Measurements from ENCODE around the gene GTF2B.
A peak's percentile ranks its signal among the peaks of the same experiment; 100 is the strongest.
"Not testable (repeated sequence)": the region's sequence is repeated elsewhere in the genome, so short reads cannot be mapped to it uniquely, and the experiment has no call there.

The GTF2B gene

GRCh38 chr1:88891318-88891950, at the start of gene GTF2B:
Gene GTF2B (minus strand): TSS chr1:88891567. CDS start chr1:88891499, 68 bp downstream.
- peaks cover 2% of the 10 kb centered on the region for H3K9me3 Mint-ChIP-seq
- H3K36me3 Mint-ChIP-seq (ENCODE audit: low read depth): peaks cover 40% of the 10 kb centered on the region
- peaks cover 40% of the 10 kb centered on the region for H3K4me1 Mint-ChIP-seq (ENCODE audit: low read depth)
- peak; percentile 94 for DNase-seq
- peak within 1 kb of the TSS; percentile 96 for H3K27ac Mint-ChIP-seq
- H3K27me3 Mint-ChIP-seq: no peaks in the 10 kb centered on the region
- peak within 1 kb of the TSS; percentile 95 for H3K4me3 Mint-ChIP-seq

GRCh38 chr1:88938528-88938927, 47.2 kb upstream of the GTF2B start:
- H3K4me1 Mint-ChIP-seq (ENCODE audit: low read depth): not testable (repeated sequence)
- peaks cover 86% of the 10 kb centered on the region for H3K36me3 Mint-ChIP-seq (ENCODE audit: low read depth)

DNA sequence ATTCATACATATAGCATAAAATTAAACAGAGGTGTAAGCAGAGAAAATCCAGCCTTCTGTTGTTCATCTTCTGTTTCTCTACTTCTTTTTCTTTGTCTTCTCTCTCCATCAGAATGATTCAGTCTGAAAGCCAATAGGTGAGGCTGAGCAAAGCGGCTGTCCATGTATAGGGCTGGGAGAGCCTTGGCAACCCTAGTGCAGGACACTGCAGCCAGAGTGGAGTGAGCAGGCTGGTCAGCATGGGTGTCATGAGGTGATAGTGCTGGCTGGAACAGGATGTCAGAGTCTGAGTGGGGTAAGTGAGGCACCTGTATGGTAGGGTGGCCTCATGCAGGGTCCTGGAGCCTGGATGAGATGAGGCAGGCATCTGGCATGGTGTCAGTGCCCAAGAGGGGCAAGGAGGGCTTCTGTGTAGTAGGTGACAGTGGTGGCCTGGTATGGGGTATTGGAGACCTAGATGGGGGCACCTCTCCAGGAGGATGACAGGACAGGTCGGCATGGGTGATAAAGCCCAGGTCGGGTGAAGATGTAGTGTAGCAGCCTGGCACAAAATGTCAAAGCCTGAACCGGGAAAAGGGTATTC, 45.5 kb upstream of the GTF2B start:
- Mint-ChIP-seq H3K27ac (peak overlapping the region; percentile 49), H3K4me1 (ENCODE audit: low read depth) (peaks cover 1% of the 10 kb centered on the region), H3K9me3 (no peaks in the 10 kb centered on the region), H3K27me3 (no peaks in the 10 kb centered on the region), H3K4me3 (no peak overlapping the region), H3K36me3 (ENCODE audit: low read depth) (peaks cover 82% of the 10 kb centered on the region)
- no peak for DNase-seq

More at GRCh38 chr1:88938528-88938927, 47.2 kb upstream of the GTF2B start:
- not testable (repeated sequence) for H3K27me3 Mint-ChIP-seq, H3K9me3 Mint-ChIP-seq, DNase-seq, H3K4me3 Mint-ChIP-seq
- H3K27ac Mint-ChIP-seq: peak overlapping the region; percentile 16

GRCh38 chr1:88936223-88936523, 44.8 kb upstream of the GTF2B start:
- no peak overlapping the region for H3K4me3 Mint-ChIP-seq

GRCh38 chr1:88935522-88936222, 44.3 kb upstream of the GTF2B start:
- H3K4me3 Mint-ChIP-seq: no peak overlapping the region
- no peaks in the 10 kb centered on the region for H3K9me3 Mint-ChIP-seq
- H3K27me3 Mint-ChIP-seq: no peaks in the 10 kb centered on the region
- H3K4me1 Mint-ChIP-seq (ENCODE audit: low read depth): peaks cover 1% of the 10 kb centered on the region
- H3K27ac Mint-ChIP-seq: no peak overlapping the region
- DNase-seq: no peak
- peaks cover 82% of the 10 kb centered on the region for H3K36me3 Mint-ChIP-seq (ENCODE audit: low read depth)

More at GRCh38 chr1:88936223-88936523, 44.8 kb upstream of the GTF2B start:
- no peak for DNase-seq
- H3K27me3 Mint-ChIP-seq: no peaks in the 10 kb centered on the region
- H3K9me3 Mint-ChIP-seq: no peaks in the 10 kb centered on the region
- H3K4me1 Mint-ChIP-seq (ENCODE audit: low read depth): peaks cover 1% of the 10 kb centered on the region
- peaks cover 82% of the 10 kb centered on the region for H3K36me3 Mint-ChIP-seq (ENCODE audit: low read depth)
- no peak overlapping the region for H3K27ac Mint-ChIP-seq

DNA sequence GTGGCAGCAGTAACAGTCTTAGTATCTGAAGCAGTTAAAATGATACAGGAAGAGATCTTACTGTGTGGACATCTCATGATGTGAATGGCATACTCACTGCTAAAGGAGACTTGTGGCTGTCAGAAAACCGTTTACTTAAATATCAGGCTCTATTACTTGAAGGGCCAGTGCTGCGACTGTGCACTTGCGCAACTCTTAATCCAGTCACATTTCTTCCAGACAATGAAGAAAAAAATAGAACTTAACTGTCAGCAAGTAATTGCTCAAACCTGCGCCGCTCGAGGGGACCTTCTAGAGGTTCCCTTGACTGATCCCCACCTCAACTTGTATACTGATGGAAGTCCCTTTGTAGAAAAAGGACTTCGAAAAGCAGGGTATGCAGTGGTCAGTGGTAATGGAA, 38.8 kb upstream of the GTF2B start:
- not testable (repeated sequence) for DNase-seq; H3K27me3 Mint-ChIP-seq; H3K4me3 Mint-ChIP-seq; H3K27ac Mint-ChIP-seq; H3K9me3 Mint-ChIP-seq; H3K4me1 Mint-ChIP-seq (ENCODE audit: low read depth)
- H3K36me3 Mint-ChIP-seq (ENCODE audit: low read depth): peaks cover 90% of the 10 kb centered on the region

DNA sequence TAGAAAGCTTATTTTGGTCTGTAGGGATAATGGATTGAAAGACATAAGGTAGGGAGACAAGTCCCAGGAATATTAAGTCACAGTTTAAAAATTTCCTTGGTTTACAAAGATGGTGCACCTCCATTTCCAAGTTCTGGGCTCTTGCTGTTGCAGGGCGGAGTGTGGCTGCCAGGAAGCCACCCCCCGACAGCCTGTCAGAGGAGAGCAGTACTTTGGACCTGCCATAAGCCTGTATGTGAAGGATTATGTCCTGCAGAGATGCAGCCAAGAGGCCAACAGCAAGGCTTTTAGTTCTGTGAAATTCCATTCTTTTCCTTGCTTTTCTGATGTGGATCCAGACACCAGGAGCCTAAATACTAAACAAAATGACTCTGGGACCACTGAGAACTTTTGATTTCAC, 31.9 kb upstream of the GTF2B start:
- H3K27ac Mint-ChIP-seq: no peak overlapping the region
- H3K27me3 Mint-ChIP-seq: no peaks in the 10 kb centered on the region
- no peak overlapping the region for H3K4me3 Mint-ChIP-seq
- H3K9me3 Mint-ChIP-seq: peaks cover 17% of the 10 kb centered on the region
- H3K36me3 Mint-ChIP-seq (ENCODE audit: low read depth): peaks cover 99% of the 10 kb centered on the region
- no peaks in the 10 kb centered on the region for H3K4me1 Mint-ChIP-seq (ENCODE audit: low read depth)
- no peak for DNase-seq

- H3K4me3 Mint-ChIP-seq: no peak overlapping the region
- no peak for DNase-seq
- H3K27me3 Mint-ChIP-seq: no peaks in the 10 kb centered on the region
- H3K9me3 Mint-ChIP-seq: peaks cover 26% of the 10 kb centered on the region
- peaks cover 1% of the 10 kb centered on the region for H3K4me1 Mint-ChIP-seq (ENCODE audit: low read depth)
- H3K27ac Mint-ChIP-seq: no peak overlapping the region
- peaks cover 98% of the 10 kb centered on the region for H3K36me3 Mint-ChIP-seq (ENCODE audit: low read depth)
Observed at GRCh38 chr1:88922214-88922613, 30.8 kb upstream of the GTF2B start.

DNA sequence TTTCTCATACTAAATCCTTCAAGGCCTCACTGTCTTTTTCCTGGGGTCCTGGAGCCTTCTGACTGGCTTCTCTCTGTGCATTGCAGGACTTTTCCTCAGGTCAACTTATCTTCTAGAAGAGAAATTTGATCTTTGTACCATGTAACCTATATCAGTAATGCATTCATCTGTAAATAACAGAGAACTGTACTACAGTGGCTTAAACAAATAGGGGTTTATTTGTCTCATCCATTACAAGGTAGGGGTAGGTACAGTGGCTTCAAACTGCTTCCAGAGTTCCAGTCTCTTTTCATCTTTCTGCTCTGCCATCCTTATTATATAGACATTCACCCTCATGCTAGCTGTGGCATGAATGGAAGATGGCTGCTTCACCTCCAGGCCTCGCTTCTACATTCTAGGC, 29.5 kb upstream of the GTF2B start:
- H3K36me3 Mint-ChIP-seq (ENCODE audit: low read depth): peaks cover 89% of the 10 kb centered on the region
- H3K9me3 Mint-ChIP-seq: peaks cover 38% of the 10 kb centered on the region
- no peaks in the 10 kb centered on the region for H3K27me3 Mint-ChIP-seq
- H3K4me1 Mint-ChIP-seq (ENCODE audit: low read depth): peaks cover 12% of the 10 kb centered on the region
- no peak overlapping the region for H3K4me3 Mint-ChIP-seq
- H3K27ac Mint-ChIP-seq: no peak overlapping the region
- DNase-seq: no peak

- no peaks in the 10 kb centered on the region for H3K27me3 Mint-ChIP-seq
- H3K27ac Mint-ChIP-seq: no peak overlapping the region
- H3K36me3 Mint-ChIP-seq (ENCODE audit: low read depth): peaks cover 58% of the 10 kb centered on the region
- no peak for DNase-seq
- H3K9me3 Mint-ChIP-seq: peaks cover 52% of the 10 kb centered on the region
- no peak overlapping the region for H3K4me3 Mint-ChIP-seq
- H3K4me1 Mint-ChIP-seq (ENCODE audit: low read depth): peaks cover 12% of the 10 kb centered on the region
Observed at GRCh38 chr1:88917321-88918025, 26.1 kb upstream of the GTF2B start.

DNA sequence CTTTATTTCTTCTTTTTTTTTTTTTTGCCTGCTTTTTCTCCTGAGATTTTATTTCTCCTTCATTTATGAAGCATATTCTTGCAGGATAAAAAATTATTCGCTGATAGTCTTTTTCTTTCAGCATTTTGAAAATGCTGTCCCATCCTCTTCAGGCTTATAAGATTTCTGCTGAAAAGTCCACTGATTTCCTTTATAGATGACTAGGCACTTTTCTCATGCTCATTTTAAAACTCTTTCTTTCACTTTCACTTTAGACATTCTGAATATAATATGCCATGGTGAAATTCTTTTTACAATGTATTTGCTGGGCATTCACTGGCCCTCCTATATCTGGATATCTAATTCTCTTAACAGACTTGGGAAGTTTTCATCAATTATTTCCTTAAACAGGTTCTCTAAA, 25.5 kb upstream of the GTF2B start:
- Mint-ChIP-seq H3K9me3 (peaks cover 52% of the 10 kb centered on the region), H3K36me3 (ENCODE audit: low read depth) (peaks cover 53% of the 10 kb centered on the region), H3K27me3 (no peaks in the 10 kb centered on the region), H3K4me3 (no peak overlapping the region), H3K27ac (no peak overlapping the region), H3K4me1 (ENCODE audit: low read depth) (peaks cover 14% of the 10 kb centered on the region)
- DNase-seq: no peak

GRCh38 chr1:88911800-88912199, 20.4 kb upstream of the GTF2B start:
- Mint-ChIP-seq H3K9me3 (peaks cover 24% of the 10 kb centered on the region), H3K4me1 (ENCODE audit: low read depth) (peaks cover 14% of the 10 kb centered on the region)
- DNase-seq; H3K27me3 Mint-ChIP-seq; H3K27ac Mint-ChIP-seq; H3K36me3 Mint-ChIP-seq (ENCODE audit: low read depth); H3K4me3 Mint-ChIP-seq: not testable (repeated sequence)

DNA sequence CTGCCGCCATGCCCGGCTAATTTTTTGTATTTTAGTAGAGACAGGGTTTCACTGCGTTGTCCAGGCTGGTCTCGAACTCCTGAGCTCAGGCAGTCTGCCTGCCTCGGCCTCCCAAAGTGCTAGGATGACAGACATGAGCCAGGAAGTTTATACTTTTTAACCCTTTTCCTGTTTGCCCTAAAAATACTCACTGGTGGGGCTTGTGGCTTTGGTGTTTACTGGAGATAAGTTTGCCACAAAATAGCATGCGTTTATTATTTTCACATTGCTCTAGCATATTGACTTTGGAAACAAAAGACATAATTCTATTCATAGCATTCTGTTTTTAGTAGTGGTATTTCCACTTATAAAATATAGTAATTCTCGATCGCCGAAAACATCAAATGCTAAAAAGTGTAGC, 19.8 kb upstream of the GTF2B start:
- peaks cover 8% of the 10 kb centered on the region for H3K4me1 Mint-ChIP-seq (ENCODE audit: low read depth)
- H3K27ac Mint-ChIP-seq: no peak overlapping the region
- DNase-seq: no peak
- peaks cover 20% of the 10 kb centered on the region for H3K9me3 Mint-ChIP-seq
- peaks cover 3% of the 10 kb centered on the region for H3K36me3 Mint-ChIP-seq (ENCODE audit: low read depth)
- H3K27me3 Mint-ChIP-seq: no peaks in the 10 kb centered on the region
- H3K4me3 Mint-ChIP-seq: no peak overlapping the region

- H3K9me3 Mint-ChIP-seq: peaks cover 12% of the 10 kb centered on the region
- no peak overlapping the region for H3K4me3 Mint-ChIP-seq
- peaks cover 8% of the 10 kb centered on the region for H3K4me1 Mint-ChIP-seq (ENCODE audit: low read depth)
- H3K36me3 Mint-ChIP-seq (ENCODE audit: low read depth): no peaks in the 10 kb centered on the region
- no peak for DNase-seq
- H3K27me3 Mint-ChIP-seq: no peaks in the 10 kb centered on the region
- H3K27ac Mint-ChIP-seq: no peak overlapping the region
Observed at GRCh38 chr1:88910401-88910800, 19.0 kb upstream of the GTF2B start.

DNA sequence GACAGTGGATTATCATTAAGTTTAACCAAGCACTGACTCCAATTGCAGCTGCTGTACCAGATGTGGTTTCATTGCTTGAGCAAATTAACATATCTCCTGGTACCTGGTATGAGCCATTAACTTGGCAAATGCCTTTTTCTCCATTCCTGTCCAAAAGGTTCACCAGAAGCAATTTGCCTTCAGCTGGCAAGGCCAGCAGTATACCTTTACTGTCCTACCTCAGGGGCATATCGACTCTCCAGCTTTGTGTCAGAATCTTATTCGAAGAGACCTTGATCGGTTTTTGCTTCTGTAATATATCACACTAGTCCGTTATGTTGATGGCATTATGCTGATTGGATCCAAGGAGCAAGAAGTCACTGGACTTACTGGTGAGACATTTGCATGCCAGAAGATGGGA, 9.5 kb upstream of the GTF2B start:
- H3K27me3 Mint-ChIP-seq: no peaks in the 10 kb centered on the region
- no peaks in the 10 kb centered on the region for H3K4me1 Mint-ChIP-seq (ENCODE audit: low read depth)
- no peaks in the 10 kb centered on the region for H3K9me3 Mint-ChIP-seq
- H3K27ac Mint-ChIP-seq: no peak overlapping the region
- H3K36me3 Mint-ChIP-seq (ENCODE audit: low read depth): no peaks in the 10 kb centered on the region
- H3K4me3 Mint-ChIP-seq: no peak overlapping the region
- DNase-seq: no peak
